Measurements from ENCODE around the gene CDC25C.

DNA sequence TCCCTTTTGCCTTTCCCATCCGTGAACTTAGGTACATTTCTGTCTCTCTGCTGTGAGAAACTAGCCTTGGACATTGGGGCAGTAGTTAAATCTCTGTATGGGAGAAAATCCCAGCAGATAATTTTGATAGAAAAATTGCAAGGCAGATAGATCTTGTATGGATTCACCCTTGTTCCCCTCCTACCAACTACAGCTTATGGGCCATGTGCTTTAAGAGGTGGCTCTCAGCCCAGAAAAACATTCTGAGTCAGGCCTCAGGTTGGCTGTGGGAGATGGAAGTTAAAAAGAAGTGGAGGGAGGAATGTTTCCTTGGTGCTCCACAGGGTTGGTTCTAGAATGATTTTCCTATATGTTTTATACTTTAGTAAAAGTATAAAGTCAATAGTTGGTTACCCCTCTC lies 19.5 kb upstream of the CDC25C start:
- TF ChIP-seq POLR2AphosphoS5 (IDR thresholded peaks at IDR 0.05; ENCODE audit: low read depth, low read length) (no peak), POLR2A (IDR thresholded peaks at IDR 0.05; ENCODE audit: low read depth, low read length) (no peak)
